ENCODE data around the gene TCF3.

The TCF3 gene

GRCh38 chr19:1580957-1581356 lies 71.5 kb downstream of the TCF3 start:
- DNase-seq (ENCODE audit: low read depth, low spot score), result no peak

GRCh38 chr19:1580382-1580781 lies 72.0 kb downstream of the TCF3 start:
- no peak for DNase-seq (ENCODE audit: low read depth, low spot score)

DNA sequence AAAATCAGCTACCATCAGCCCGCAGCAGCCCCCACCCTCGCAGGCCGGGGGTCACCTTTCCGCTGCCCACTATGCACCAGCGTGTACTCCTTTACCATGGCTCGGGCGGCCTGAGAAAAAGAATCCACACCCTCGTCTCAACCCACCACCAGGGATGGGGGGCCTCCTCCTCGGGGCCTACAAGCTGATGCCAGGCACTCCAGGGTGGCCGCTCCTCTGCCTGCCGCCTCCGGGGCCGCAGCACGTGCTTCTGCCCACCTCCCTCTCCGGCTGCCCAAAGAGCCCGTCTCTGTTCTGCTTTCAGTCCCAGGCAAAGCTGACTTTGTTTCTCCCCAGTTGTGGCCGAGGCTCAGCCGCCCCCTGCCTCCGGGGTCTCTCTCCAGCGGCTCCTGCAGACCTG lies 73.2 kb downstream of the TCF3 start:
- no peak for DNase-seq (ENCODE audit: low read depth, low spot score)

GRCh38 chr19:1577929-1578618 lies 74.3 kb downstream of the TCF3 start:
- no peak for DNase-seq (ENCODE audit: low read depth, low spot score)

GRCh38 chr19:1577090-1577928 lies 75.1 kb downstream of the TCF3 start:
- DNase-seq (ENCODE audit: low read depth, low spot score), result no peak

DNA sequence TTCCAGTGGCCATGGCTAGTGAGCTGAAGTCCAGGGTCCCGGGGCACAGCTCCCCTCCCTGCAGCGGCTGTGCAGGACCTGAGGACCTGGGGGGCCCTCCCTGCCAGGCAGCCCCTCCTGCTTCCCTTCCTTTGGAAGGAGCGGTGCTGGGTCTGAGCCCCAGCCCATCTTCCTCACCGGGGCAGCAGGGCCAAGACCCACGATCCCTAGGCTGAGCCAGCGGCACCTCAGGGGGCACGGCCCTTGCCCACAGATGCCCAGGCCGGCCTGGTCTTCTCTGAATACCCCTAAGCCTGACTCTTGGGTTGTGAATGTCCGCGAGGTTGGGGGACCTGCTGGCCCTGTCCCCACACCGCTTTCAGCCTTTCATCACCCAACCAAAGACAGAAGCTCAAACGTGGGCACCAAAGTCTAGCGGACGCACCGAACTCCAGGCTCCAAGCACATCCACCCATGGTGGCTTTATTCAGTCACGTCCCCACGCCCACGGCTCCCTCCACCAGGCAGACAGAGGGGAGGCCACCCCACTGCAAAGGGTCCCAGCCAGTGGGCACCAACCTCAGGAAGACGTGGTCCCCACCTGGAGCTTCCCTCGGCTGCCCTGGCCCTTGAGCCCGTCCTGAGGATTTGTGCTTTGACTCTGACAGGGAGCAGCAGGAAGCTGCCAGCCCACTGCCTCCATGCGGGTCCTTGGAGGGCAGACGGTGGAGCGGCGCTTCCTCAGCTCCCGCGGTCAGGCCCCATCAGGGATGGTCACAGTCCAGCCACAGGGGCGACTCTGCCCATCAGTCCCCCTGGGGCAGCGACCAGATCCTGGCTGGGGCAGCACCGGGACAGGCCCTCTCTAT lies 75.9 kb downstream of the TCF3 start:
- DNase-seq (ENCODE audit: low read depth, low spot score), result no peak

DNA sequence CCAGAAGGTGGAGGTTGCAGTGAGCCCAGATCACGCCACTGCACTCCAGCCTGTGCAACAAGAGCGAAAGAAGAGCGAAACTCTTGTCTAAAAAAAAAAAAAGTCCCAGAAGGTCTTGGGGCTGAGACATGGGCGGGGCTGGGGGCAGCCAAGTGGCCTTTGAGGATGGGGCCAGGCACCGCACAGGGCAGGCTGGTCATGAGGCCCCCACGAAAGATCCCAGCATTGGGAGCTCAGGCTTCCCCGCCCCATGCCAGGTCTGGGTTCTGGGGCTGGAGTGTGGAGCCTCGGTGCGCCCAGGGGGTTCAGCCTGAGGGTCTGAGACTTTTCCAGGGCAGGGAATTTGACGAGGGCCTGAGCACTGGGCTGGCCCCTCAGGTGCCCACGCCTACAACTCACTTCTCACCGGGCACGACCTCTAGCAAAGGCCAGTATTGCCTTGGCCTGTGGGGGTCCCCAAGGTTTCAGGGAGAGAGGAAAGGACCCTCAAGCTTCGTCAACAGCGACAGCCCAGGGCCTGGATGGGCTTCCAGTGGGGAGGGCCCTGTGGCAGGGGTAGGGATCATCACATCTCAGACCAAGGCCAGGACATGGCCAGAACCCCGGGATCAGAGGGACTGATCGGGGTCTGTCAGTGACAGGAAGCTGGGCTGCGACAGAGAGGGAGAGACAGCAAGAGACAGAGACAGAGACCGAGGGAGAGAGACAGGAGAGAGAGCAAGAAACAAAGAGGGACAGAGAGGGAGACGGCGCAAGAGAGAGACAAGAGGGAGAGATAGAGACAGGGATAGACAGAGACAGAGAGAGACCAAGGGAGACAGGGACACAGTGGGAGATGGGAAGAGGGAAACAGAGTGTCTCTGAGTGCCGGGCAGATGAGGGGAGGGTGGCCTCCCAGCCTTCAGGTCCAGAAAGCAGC lies 76.8 kb downstream of the TCF3 start:
- no peak for DNase-seq (ENCODE audit: low read depth, low spot score)

DNA sequence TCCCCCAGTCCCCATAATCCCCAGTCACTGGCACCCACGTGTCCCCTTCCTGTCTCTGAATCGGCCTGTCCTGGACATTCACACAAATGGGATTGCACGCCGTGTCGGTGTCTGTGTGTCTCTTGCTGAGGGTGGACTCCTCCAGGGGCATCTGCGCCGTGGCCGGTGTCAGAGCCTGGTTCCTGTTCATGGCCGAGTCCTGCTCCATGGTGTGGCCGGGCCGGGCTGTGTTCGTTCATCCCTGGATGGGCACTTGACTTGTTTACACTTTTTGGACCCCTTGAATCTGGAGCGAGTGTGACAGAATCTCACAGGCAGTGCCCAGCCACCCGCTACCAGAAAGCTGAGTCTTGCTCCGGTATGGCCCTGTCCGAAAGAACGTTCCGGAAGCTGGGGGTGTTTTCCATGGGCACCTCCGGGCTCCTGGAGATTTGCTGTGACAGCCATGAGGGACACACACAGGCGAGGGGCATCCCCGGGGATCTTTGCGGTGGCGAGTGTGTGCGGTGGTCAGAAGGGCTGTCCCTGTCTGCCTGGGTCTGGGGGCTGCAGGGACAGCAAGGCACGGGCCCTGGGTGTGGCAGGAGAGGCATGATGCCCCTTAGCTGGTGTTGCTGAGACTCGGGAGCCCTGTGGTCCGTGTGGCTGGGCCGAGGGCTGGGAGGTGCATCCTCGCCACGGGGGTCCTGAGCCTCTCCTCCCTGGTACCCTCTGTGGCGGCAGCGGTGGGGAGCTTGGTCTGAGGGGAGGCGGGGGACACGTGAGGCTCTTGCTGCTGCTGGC lies 77.9 kb downstream of the TCF3 start:
- DNase-seq (ENCODE audit: low read depth, low spot score), result no peak

GRCh38 chr19:1572795-1573194 lies 79.6 kb downstream of the TCF3 start:
- DNase-seq (ENCODE audit: low read depth, low spot score), result no peak

- no peak for DNase-seq (ENCODE audit: low read depth, low spot score)
Observed at GRCh38 chr19:1571358-1571757, 81.1 kb downstream of the TCF3 start.

DNA sequence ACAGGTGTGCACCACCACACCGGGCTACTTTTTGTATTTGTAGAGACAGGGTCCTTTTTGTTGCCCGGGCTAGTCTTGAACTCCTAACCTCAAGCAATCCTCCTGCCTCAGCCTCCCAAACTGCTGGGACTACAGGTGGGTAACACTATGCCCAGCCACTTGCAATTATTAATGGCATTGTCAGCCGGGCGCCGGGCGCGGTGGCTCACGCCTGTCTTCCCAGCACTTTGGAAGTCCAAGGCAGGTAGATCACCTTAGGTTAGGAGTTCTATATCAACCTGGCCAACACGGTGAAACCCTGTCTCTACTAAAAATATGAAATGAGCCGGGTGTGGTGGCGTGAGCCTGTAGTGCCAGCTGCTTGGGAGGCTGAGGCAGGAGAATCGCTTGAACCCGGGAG lies 81.6 kb downstream of the TCF3 start:
- no peak for DNase-seq (ENCODE audit: low read depth, low spot score)

- DNase-seq (ENCODE audit: low read depth, low spot score), result no peak
Observed at GRCh38 chr19:1569997-1570396, 82.4 kb downstream of the TCF3 start.

- DNase-seq (ENCODE audit: low read depth, low spot score), result no peak
Observed at GRCh38 chr19:1568320-1569019, 83.9 kb downstream of the TCF3 start, which contains the start of gene MEX3D. Gene MEX3D (minus strand): TSS chr19:1568325. CDS start chr19:1568058, 267 bp downstream.

DNA sequence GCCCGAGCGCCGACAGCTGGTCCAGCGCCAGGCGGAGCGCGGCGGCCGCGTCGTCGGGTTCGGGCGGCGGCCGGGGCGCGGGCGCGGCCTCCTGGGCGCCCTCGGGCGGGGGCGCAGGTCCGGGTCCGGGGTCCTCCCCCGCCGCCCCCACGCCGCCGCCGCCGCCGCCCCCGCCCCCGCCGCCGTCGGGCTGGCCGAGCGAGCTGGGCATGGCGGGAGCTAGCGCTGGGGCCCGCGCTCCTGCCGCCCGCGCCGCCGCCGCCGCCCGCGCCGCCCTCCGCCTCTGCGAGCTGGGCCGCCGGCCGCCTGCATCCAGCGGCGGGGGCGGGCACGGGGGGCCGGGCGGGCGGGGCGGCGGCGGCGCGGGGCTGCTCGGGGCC lies 84.6 kb downstream of the TCF3 start:
- no peak for DNase-seq (ENCODE audit: low read depth, low spot score)

GRCh38 chr19:1567116-1567847 lies 85.1 kb downstream of the TCF3 start:
- no peak for DNase-seq (ENCODE audit: low read depth, low spot score)

DNA sequence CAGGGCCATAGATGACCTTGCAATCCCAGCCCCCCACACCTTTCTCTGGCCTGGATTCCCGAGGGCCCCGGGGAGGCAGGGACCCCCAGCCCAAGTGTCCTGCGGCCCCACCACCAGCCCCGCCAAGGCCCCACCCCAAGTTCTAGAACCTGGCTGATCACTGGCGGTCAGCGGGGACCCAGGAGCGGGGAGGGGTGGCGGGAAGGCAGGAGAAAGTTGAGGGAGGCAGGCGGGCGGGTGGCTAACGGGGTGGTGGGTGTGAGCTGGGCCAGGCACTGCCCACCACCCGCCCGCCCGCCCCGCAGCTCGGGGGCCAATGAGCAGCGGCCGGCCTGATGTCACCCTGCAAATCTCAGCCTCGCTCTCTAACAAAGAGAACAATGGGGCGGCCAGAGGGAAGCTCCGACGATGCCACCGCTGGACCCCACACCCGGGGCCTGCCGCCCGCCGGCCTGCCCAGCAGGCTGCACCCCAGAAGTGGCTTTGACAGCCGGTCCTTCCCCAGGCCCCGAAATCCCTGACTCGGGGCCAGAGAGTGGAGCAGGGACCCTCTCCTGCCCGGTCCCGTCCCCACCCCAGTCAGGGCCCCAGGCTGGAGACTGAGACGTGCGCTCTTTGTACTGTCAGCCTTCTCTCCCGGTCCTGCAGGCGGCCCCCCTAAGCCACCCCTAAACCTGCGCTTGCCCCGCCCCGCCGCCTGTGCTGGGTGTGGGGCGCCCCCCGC lies 85.9 kb downstream of the TCF3 start:
- peak; percentile 41 for DNase-seq (ENCODE audit: low read depth, low spot score)

- DNase-seq (ENCODE audit: low read depth, low spot score), result no peak
Observed at GRCh38 chr19:1563251-1563650, 89.2 kb downstream of the TCF3 start.

- no peak for DNase-seq (ENCODE audit: low read depth, low spot score)
Observed at GRCh38 chr19:1561236-1561842, 91.1 kb downstream of the TCF3 start.
